ENCODE data around the gene SLC16A5. TPM values are rescaled to one million over a fixed set of nuclear protein-coding genes. Genes with fewer than 3 reads are reported as not detected.

Gene SLC16A5
- total RNA-seq, 3 donors from 2014 or later (not counting 1 experiment from before 2014, with no cell fraction given): 6.3 to 11.2 (median 10.0) TPM

- peak overlapping the region; percentile 95 for H3K4me3 Mint-ChIP-seq
- DNase-seq (peak in 1 of 2 donors; percentile 39), ATAC-seq (no peak)
- 11% methylated on average over 28 of the region's 28 CpGs for WGBS (ENCODE audit: insufficient coverage)
- TF ChIP-seq CTCF (IDR thresholded peaks at IDR 0.05): no peak
- Histone ChIP-seq H3K36me3 (ENCODE audit: control insufficient read depth, insufficient read depth, low read length) (no peaks in the 10 kb centered on the region), H3K4me1 (ENCODE audit: control insufficient read depth, insufficient read depth, low read length) (peaks cover 21% of the 10 kb centered on the region), H3K27me3 (ENCODE audit: control insufficient read depth, insufficient read depth, low read length) (no peaks in the 10 kb centered on the region), H3K27ac (ENCODE audit: low read length) (no peak overlapping the region), H3K9me3 (ENCODE audit: control insufficient read depth, insufficient read depth, low read length) (no peaks in the 10 kb centered on the region), H3K4me3 (ENCODE audit: low read length) (peak overlapping the region; percentile 90)
- H3K27me3 Mint-ChIP-seq (ENCODE audit: low read depth in 2 of 2): no peaks in the 10 kb centered on the region
- intact Hi-C loops (cut with micrococcal nuclease): loop anchor here (5.0 kb wide), 1 partner anchor 41 kb away; no protein-coding TSS in a partner anchor
- peaks cover 8% of the 10 kb centered on the region for H3K36me3 Mint-ChIP-seq
- peaks cover 34 to 40% of the 10 kb centered on the region in 2 donors for H3K4me1 Mint-ChIP-seq
- no peaks in the 10 kb centered on the region for H3K9me3 Mint-ChIP-seq
- peak overlapping the region; percentile 85 to 89 for H3K27ac Mint-ChIP-seq
Observed at GRCh38 chr17:75152922-75153779, 65.4 kb downstream of the SLC16A5 start.

- Histone ChIP-seq H3K36me3 (ENCODE audit: control insufficient read depth, insufficient read depth, low read length) (no peaks in the 10 kb centered on the region), H3K4me1 (ENCODE audit: control insufficient read depth, insufficient read depth, low read length) (peaks cover 21% of the 10 kb centered on the region), H3K27ac (ENCODE audit: low read length) (no peak overlapping the region), H3K9me3 (ENCODE audit: control insufficient read depth, insufficient read depth, low read length) (no peaks in the 10 kb centered on the region), H3K4me3 (ENCODE audit: low read length) (peak overlapping the region; percentile 90), H3K27me3 (ENCODE audit: control insufficient read depth, insufficient read depth, low read length) (no peaks in the 10 kb centered on the region)
- WGBS (ENCODE audit: insufficient coverage): under 1% methylated on average over 35 of the region's 35 CpGs
- intact Hi-C loops (cut with micrococcal nuclease): loop anchor here (5.0 kb wide), 1 partner anchor 41 kb away; no protein-coding TSS in a partner anchor
- TF ChIP-seq CTCF (IDR thresholded peaks at IDR 0.05): no peak
- Mint-ChIP-seq H3K4me3 (peak overlapping the region; percentile 95), H3K9me3 (no peaks in the 10 kb centered on the region), H3K4me1 (peaks cover 29 to 37% of the 10 kb centered on the region in 2 donors), H3K36me3 (peaks cover 2% of the 10 kb centered on the region), H3K27me3 (ENCODE audit: low read depth in 2 of 2) (no peaks in the 10 kb centered on the region), H3K27ac (peak overlapping the region; percentile 85 to 89)
- DNase-seq (peak in 1 of 2 donors; percentile 24), ATAC-seq (no peak)
Observed at GRCh38 chr17:75153780-75154194, 66.0 kb downstream of the SLC16A5 start.

DNA sequence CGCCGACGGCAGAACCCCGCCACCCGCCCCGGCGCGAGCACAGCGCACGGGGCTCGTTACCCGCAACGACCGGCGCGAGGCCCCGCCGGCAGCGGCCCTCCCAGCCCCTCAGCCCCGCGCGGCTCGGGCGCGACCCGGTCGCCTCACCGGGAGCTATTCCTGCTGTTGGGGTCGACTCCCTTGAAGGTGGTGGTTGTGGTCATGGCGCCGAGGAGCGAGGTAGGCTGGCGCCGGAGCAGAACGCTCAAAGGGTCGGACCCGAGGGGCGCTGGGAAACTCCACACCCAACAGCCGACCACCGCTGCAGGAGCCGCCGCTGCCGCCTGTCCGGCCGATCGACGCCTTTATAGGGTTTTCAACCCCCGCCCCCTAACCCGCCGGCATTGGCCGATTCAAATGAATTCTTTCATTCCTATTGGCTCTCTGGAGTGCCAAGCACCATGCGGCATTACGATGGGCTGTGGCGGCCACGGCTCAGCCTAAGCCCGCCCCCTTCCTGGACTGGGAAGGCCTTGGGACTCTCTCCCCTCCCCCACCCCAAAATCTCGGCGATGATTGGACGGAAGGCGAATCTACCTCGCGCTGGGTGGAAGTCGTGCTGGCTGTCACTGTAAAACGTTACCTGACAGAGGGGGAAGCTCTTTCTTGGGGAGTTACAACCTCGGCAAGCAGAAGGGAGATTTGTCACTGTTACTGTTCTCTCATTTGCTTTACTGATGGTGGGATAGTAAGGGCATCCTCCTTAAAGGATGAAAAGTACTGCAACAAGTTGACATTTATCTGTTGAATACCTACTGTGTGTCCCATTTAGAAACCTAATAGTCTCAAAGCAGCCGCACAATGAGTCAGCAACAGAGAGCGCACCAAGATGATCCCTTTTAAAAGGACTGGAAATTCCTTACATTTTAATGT is 66.7 kb downstream of the SLC16A5 start, which contains the start of gene JPT1:
TSS of gene JPT1 (minus strand) at position 318 of the 912 bp plus-strand sequence. CDS start at position 203, 115 bp downstream.
- H3K27ac Mint-ChIP-seq: peak within 1 kb of the TSS; percentile 85 to 89
- peak; percentile 87 to 99 for DNase-seq
- ATAC-seq: peak; percentile 97 to 99 (median 98)
- WGBS (ENCODE audit: insufficient coverage): 2% methylated on average over 67 of the region's 67 CpGs
- no peaks in the 10 kb centered on the region for H3K27me3 Mint-ChIP-seq (ENCODE audit: low read depth in 2 of 2)
- peaks cover 21% of the 10 kb centered on the region for H3K4me1 ChIP-seq (ENCODE audit: control insufficient read depth, insufficient read depth, low read length)
- H3K36me3 Mint-ChIP-seq: no peaks in the 10 kb centered on the region
- no peaks in the 10 kb centered on the region for H3K9me3 Mint-ChIP-seq
- no peaks in the 10 kb centered on the region for H3K36me3 ChIP-seq (ENCODE audit: control insufficient read depth, insufficient read depth, low read length)
- peaks cover 27 to 37% of the 10 kb centered on the region in 2 donors for H3K4me1 Mint-ChIP-seq
- H3K27me3 ChIP-seq (ENCODE audit: control insufficient read depth, insufficient read depth, low read length): no peaks in the 10 kb centered on the region
- no peaks in the 10 kb centered on the region for H3K9me3 ChIP-seq (ENCODE audit: control insufficient read depth, insufficient read depth, low read length)
- peak within 1 kb of the TSS; percentile 62 for H3K27ac ChIP-seq (ENCODE audit: low read length)
- no peak for TF ChIP-seq CTCF (IDR thresholded peaks at IDR 0.05)
- peak within 1 kb of the TSS; percentile 90 for H3K4me3 ChIP-seq (ENCODE audit: low read length)
- intact Hi-C loops (cut with micrococcal nuclease): loop anchor here (5.0 kb wide), 1 partner anchor 42 kb away; no protein-coding TSS in a partner anchor
- peak within 1 kb of the TSS; percentile 95 for H3K4me3 Mint-ChIP-seq

Measured in natural killer cell (primary cell).